ENCODE measurements around the gene SEMA4F.

SEMA4F gene

GRCh38 chr2:74682501-74682900, 28.5 kb downstream of the SEMA4F start:
- DNase-seq (ENCODE audit: low read depth) = peak; percentile 28
- TF ChIP-seq POLR2A (IDR thresholded peaks at IDR 0.05; ENCODE audit: extremely low read depth, insufficient read length) (no peak), MAX (IDR thresholded peaks at IDR 0.05; ENCODE audit: low read depth, low read length) (no peak), MYC (IDR thresholded peaks at IDR 0.05; ENCODE audit: low read depth, low read length) (no peak)
- TF ChIP-seq, protein P1, sequence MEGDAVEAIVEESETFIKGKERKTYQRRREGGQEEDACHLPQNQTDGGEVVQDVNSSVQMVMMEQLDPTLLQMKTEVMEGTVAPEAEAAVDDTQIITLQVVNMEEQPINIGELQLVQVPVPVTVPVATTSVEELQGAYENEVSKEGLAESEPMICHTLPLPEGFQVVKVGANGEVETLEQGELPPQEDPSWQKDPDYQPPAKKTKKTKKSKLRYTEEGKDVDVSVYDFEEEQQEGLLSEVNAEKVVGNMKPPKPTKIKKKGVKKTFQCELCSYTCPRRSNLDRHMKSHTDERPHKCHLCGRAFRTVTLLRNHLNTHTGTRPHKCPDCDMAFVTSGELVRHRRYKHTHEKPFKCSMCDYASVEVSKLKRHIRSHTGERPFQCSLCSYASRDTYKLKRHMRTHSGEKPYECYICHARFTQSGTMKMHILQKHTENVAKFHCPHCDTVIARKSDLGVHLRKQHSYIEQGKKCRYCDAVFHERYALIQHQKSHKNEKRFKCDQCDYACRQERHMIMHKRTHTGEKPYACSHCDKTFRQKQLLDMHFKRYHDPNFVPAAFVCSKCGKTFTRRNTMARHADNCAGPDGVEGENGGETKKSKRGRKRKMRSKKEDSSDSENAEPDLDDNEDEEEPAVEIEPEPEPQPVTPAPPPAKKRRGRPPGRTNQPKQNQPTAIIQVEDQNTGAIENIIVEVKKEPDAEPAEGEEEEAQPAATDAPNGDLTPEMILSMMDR (IDR thresholded peaks at IDR 0.05; ENCODE audit: low read depth, low read length) = no peak
- H3K4me3 ChIP-seq (ENCODE audit: low read depth, low read length) = no peak overlapping the region

DNA sequence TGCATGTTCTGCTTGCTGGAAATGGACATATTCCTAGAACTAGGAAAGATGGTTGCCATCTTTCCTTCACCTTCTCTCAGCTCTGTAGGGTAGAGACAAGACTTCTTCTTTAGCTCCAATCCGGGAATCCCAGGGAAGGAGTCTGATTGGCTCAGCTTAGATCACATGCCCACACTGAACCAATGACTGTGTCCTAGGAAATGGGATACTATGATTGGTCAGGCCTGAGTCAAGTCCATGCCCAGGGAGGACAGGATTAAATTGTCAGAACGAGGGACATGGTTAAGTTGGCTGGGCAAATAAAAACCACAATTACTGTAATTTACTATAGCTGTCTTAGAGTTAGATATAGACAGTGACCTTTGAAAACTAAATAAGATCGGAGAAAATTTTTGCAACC, 31.4 kb downstream of the SEMA4F start:
- TF ChIP-seq POLR2A (IDR thresholded peaks at IDR 0.05; ENCODE audit: extremely low read depth, insufficient read length) (no peak), MAX (IDR thresholded peaks at IDR 0.05; ENCODE audit: low read depth, low read length) (no peak)
- no peak for DNase-seq (ENCODE audit: low read depth)
- H3K4me3 ChIP-seq (ENCODE audit: low read depth, low read length) = no peak overlapping the region

GRCh38 chr2:74688881-74689280, 34.8 kb downstream of the SEMA4F start:
- no peak for DNase-seq (ENCODE audit: low read depth)
- no peak overlapping the region for H3K4me3 ChIP-seq (ENCODE audit: low read depth, low read length)
- no peak for TF ChIP-seq MAX (IDR thresholded peaks at IDR 0.05; ENCODE audit: low read depth, low read length)

DNA sequence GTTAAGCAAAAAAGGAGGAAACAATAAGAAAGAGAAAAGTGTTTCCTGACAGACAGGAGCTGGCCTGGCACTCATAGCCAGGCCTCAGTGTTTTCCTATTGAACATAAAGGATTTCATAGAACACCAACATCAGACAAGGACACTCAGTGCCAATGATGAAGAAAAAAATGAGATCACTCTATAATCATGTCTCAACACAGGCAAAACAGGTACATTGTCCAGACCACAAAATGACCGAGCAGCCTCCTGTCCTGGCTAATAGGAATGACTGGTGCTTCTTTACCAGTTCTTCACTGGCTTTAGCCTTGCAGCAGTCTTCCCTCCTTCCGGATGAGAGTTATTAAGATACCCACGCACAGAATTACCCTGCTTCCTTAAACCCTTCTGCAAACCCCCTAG, 35.6 kb downstream of the SEMA4F start:
- no peak for DNase-seq (ENCODE audit: low read depth)
- TF ChIP-seq MYC (IDR thresholded peaks at IDR 0.05; ENCODE audit: low read depth, low read length) (no peak), MAX (IDR thresholded peaks at IDR 0.05; ENCODE audit: low read depth, low read length) (no peak), POLR2A (IDR thresholded peaks at IDR 0.05; ENCODE audit: extremely low read depth, insufficient read length) (no peak)
- TF ChIP-seq, protein P1 (IDR thresholded peaks at IDR 0.05; ENCODE audit: low read depth, low read length) = no peak
- H3K4me3 ChIP-seq (ENCODE audit: low read depth, low read length) = no peak overlapping the region

DNA sequence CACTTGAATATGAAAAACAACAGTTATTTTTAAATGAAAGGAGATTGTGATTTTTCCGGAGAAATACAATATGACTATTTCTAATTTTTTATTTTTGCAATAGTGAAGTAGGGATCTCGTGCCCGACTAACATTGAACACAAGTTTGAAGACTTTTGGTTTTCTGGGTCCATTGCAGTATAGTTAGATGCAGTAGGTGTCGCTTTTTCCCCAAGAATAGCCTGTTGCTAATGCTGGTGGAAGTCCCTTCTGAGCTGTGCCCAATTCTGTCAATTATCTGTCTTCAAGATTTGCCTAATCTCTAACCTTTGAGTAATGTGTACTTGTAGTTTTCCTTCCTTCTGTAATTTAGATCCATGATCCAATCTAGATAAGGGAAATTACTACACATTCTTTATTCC, 36.5 kb downstream of the SEMA4F start:
- TF ChIP-seq, protein P1 (IDR thresholded peaks at IDR 0.05; ENCODE audit: low read depth, low read length) = peak; percentile 89
- TF ChIP-seq MYC (IDR thresholded peaks at IDR 0.05; ENCODE audit: low read depth, low read length) = no peak
- DNase-seq (ENCODE audit: low read depth) = peak; percentile 80
- H3K4me3 ChIP-seq (ENCODE audit: low read depth, low read length) = no peak overlapping the region

- no peak overlapping the region for H3K4me3 ChIP-seq (ENCODE audit: low read depth, low read length)
- no peak for DNase-seq (ENCODE audit: low read depth)
- TF ChIP-seq MAX (IDR thresholded peaks at IDR 0.05; ENCODE audit: low read depth, low read length) = no peak
- TF ChIP-seq, protein P1 (IDR thresholded peaks at IDR 0.05; ENCODE audit: low read depth, low read length) = no peak
- no peak for TF ChIP-seq POLR2A (IDR thresholded peaks at IDR 0.05; ENCODE audit: extremely low read depth, insufficient read length)
- no peak for TF ChIP-seq MYC (IDR thresholded peaks at IDR 0.05; ENCODE audit: low read depth, low read length)
These were observed 37.9 kb downstream of the SEMA4F start for GRCh38 chr2:74691929-74692328.

DNA sequence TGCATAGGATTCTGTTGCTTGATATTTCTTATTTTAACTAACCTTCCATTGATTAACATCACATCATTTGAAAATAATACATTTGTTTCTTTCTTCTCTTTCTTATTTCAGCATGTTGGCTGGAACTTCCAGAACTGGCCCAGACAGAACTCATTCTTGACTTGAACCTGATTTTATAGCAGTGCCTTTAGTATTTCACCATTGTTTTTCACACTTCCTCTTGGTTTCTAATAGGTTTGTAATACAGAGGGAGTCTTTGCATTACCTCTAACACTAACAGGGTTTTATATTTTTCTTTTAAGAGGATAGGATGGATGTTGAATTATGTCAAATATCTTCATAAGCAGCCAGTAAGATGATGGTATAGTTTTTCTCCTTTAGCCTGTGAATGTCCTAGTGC, 39.2 kb downstream of the SEMA4F start:
- DNase-seq (ENCODE audit: low read depth) = no peak
- TF ChIP-seq MYC (IDR thresholded peaks at IDR 0.05; ENCODE audit: low read depth, low read length) (no peak), MAX (IDR thresholded peaks at IDR 0.05; ENCODE audit: low read depth, low read length) (no peak), POLR2A (IDR thresholded peaks at IDR 0.05; ENCODE audit: extremely low read depth, insufficient read length) (no peak)
- TF ChIP-seq, protein P1 (IDR thresholded peaks at IDR 0.05; ENCODE audit: low read depth, low read length) = no peak
- no peak overlapping the region for H3K4me3 ChIP-seq (ENCODE audit: low read depth, low read length)
